RWPE2 (cell line): ENCODE results near the gene ILK.

Experiments
- ATAC-seq: fragments of 200-7000 bp; cut with Tn5 transposase; 3 replicates; pipeline ENCODE4 v1.9.1; 2021; ENCODE audit warnings: low read depth
- DNase-seq: peaks from one replicate; pipeline ENCODE4 v3.0.0-alpha.2; 2020; ENCODE audit warnings: low spot score
- H3K27ac ChIP-seq: fragments of 450-650 bp; 2 replicates; pipeline ENCODE4 v1.5.1; 2017; ENCODE audit warnings: mild to moderate bottlenecking; ENCODE audit not compliant: poor library complexity, severe bottlenecking
- H3K27me3 ChIP-seq: fragments of 250-450 bp; sonication (Bioruptor Pico); 2 replicates; pipeline ENCODE4 v1.5.1; 2021; ENCODE audit warnings: mild to moderate bottlenecking, moderate library complexity; ENCODE audit not compliant: insufficient read depth, poor library complexity, severe bottlenecking
- H3K36me3 ChIP-seq: fragments of 250-450 bp; sonication (Bioruptor Pico); 2 replicates; pipeline ENCODE4 v1.5.1; 2020; ENCODE audit warnings: low read depth, mild to moderate bottlenecking, moderate library complexity
- H3K4me1 ChIP-seq: fragments of 250-450 bp; sonication (Bioruptor Pico); 2 replicates; pipeline ENCODE4 v1.5.1; 2021; ENCODE audit warnings: mild to moderate bottlenecking, moderate library complexity; ENCODE audit not compliant: insufficient read depth, poor library complexity, severe bottlenecking
- H3K4me3 ChIP-seq: fragments of 250-450 bp; sonication (Bioruptor Pico); 2 replicates; pipeline ENCODE4 v1.5.1; 2021; ENCODE audit warnings: mild to moderate bottlenecking, moderate library complexity; ENCODE audit not compliant: severe bottlenecking
- H3K9me3 ChIP-seq: fragments of 250-450 bp; sonication (Bioruptor Pico); 2 replicates; pipeline ENCODE4 v1.5.1; 2021; ENCODE audit warnings: mild to moderate bottlenecking, moderate library complexity; ENCODE audit not compliant: severe bottlenecking
- CTCF ChIP-seq: fragments of 450-650 bp; IDR thresholded peaks from one replicate; pipeline ENCODE4 v1.5.1; 2017; ENCODE audit warnings: mild to moderate bottlenecking, moderate library complexity; ENCODE audit not compliant: poor library complexity, severe bottlenecking

The ILK gene

GRCh38 chr11:6611963-6612212 lies 8.3 kb downstream of the ILK start:
- DNase-seq (no peak), ATAC-seq (no peak)
- Histone ChIP-seq H3K27me3 (no peaks in the 10 kb centered on the region), H3K27ac (peak overlapping the region; percentile 82), H3K36me3 (peaks cover 46% of the 10 kb centered on the region), H3K4me3 (peak overlapping the region; percentile 80), H3K9me3 (no peaks in the 10 kb centered on the region), H3K4me1 (peaks cover 8% of the 10 kb centered on the region)
- no peak for TF ChIP-seq CTCF

- peaks cover 3% of the 10 kb centered on the region for H3K4me1 ChIP-seq
- no peaks in the 10 kb centered on the region for H3K9me3 ChIP-seq
- peak; percentile 93 for ATAC-seq
- peak; percentile 96 for DNase-seq
- peaks cover 41% of the 10 kb centered on the region for H3K36me3 ChIP-seq
- H3K4me3 ChIP-seq = peak within 1 kb of the TSS; percentile 80
- peak within 1 kb of the TSS; percentile 82 for H3K27ac ChIP-seq
- TF ChIP-seq CTCF = peak; percentile 43
- H3K27me3 ChIP-seq = no peaks in the 10 kb centered on the region
Measured at GRCh38 chr11:6612213-6613041, 8.9 kb downstream of the ILK start, which contains the start of gene TAF10. TSS of gene TAF10 (minus strand) at chr11:6612216. CDS start at chr11:6612189, 27 bp downstream.

GRCh38 chr11:6613496-6613895 lies 9.9 kb downstream of the ILK start:
- Histone ChIP-seq H3K9me3 (no peaks in the 10 kb centered on the region), H3K27me3 (no peaks in the 10 kb centered on the region), H3K4me3 (no peak overlapping the region), H3K4me1 (no peaks in the 10 kb centered on the region), H3K27ac (peak overlapping the region; percentile 82), H3K36me3 (peaks cover 31% of the 10 kb centered on the region)
- TF ChIP-seq CTCF = no peak
- DNase-seq (no peak), ATAC-seq (no peak)

- H3K36me3 ChIP-seq = peaks cover 21% of the 10 kb centered on the region
- no peak overlapping the region for H3K27ac ChIP-seq
- no peak for ATAC-seq
- DNase-seq = no peak
- H3K4me3 ChIP-seq = no peak overlapping the region
- peaks cover under 1% of the 10 kb centered on the region for H3K4me1 ChIP-seq
- no peaks in the 10 kb centered on the region for H3K27me3 ChIP-seq
- TF ChIP-seq CTCF = no peak
- no peaks in the 10 kb centered on the region for H3K9me3 ChIP-seq
Measured at GRCh38 chr11:6614446-6614845, 10.9 kb downstream of the ILK start.

GRCh38 chr11:6615046-6615445 lies 11.5 kb downstream of the ILK start:
- H3K9me3 ChIP-seq = no peaks in the 10 kb centered on the region
- no peak for DNase-seq
- H3K4me1 ChIP-seq = peaks cover 4% of the 10 kb centered on the region
- TF ChIP-seq CTCF = no peak
- no peak overlapping the region for H3K27ac ChIP-seq
- no peak for ATAC-seq
- H3K36me3 ChIP-seq = peaks cover 15% of the 10 kb centered on the region
- H3K27me3 ChIP-seq = no peaks in the 10 kb centered on the region
- H3K4me3 ChIP-seq = no peak overlapping the region
